Fibroblast of lung (primary cell): Measurements from ENCODE around the gene ATG4C.

ENCODE experiments used
- EZH2 ChIP-seq: IDR thresholded peaks from 2 replicates; pipeline ENCODE4 v1.5.1; 2012; ENCODE audit warnings: low read length, control low read depth, mild to moderate bottlenecking; ENCODE audit errors: missing control alignments
- TF ChIP-seq, protein P1 (sequence below), 2 donors: IDR thresholded peaks in 1 of 2; conservative IDR thresholded peaks in 1 of 2; 1 replicate in 1 of 2; 2 replicates in 1 of 2; pipeline ENCODE4 v1.5.1; 2011 to 2012; ENCODE audit warnings: low read length in 2 of 2, control low read depth in 1 of 2, inconsistent platforms in 1 of 2, low read depth in 1 of 2, mild to moderate bottlenecking in 1 of 2

DNA sequence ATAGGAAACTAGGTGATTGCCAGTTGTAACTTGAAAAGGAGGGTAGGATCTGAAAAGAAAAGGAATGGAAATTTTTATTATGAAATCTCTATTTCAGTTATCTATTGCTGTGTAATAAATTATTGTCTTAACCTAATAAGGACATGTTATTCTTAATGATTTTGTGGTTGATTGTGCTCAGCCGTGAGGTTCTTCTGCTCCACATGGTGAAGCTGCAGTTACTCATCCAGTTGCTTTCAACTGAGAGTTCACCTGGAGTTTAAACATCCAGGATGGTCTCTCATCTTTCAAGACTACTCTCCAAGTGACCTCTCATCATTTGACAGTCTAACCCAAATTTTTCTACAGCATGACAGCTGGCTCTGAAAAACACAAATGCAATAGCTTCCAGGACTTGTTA is 96.0 kb downstream of the ATG4C start:
- TF ChIP-seq, protein P1, sequence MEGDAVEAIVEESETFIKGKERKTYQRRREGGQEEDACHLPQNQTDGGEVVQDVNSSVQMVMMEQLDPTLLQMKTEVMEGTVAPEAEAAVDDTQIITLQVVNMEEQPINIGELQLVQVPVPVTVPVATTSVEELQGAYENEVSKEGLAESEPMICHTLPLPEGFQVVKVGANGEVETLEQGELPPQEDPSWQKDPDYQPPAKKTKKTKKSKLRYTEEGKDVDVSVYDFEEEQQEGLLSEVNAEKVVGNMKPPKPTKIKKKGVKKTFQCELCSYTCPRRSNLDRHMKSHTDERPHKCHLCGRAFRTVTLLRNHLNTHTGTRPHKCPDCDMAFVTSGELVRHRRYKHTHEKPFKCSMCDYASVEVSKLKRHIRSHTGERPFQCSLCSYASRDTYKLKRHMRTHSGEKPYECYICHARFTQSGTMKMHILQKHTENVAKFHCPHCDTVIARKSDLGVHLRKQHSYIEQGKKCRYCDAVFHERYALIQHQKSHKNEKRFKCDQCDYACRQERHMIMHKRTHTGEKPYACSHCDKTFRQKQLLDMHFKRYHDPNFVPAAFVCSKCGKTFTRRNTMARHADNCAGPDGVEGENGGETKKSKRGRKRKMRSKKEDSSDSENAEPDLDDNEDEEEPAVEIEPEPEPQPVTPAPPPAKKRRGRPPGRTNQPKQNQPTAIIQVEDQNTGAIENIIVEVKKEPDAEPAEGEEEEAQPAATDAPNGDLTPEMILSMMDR (conservative IDR thresholded peaks at IDR 0.05 in 1 of 2, IDR thresholded peaks at IDR 0.05 in 1 of 2; ENCODE audit: low read depth in 1 of 2, low read length in 2 of 2), result no peak
- no peak for TF ChIP-seq EZH2
